Neuronal stem cell (in vitro differentiated cells): Measurements from ENCODE around the gene CMAS.
A peak's percentile ranks its signal among the peaks of the same experiment; 100 is the strongest.

Source experiments
- DNase-seq: peaks from one replicate; pipeline ENCODE4 v3.0.0-alpha.2; 2013; ENCODE audit warnings: low spot score
- H2AFZ ChIP-seq: one replicate; pipeline ENCODE4 v1.6.1; 2013; ENCODE audit warnings: mild to moderate bottlenecking, low read length, inconsistent platforms
- H2AK5ac ChIP-seq: 2 replicates; pipeline ENCODE4 v1.6.1; 2013; ENCODE audit warnings: low read depth, mild to moderate bottlenecking, inconsistent platforms, low read length, moderate library complexity, mixed read lengths
- H2BK120ac ChIP-seq: 2 replicates; pipeline ENCODE4 v1.6.1; 2013; ENCODE audit warnings: low read depth, mild to moderate bottlenecking, inconsistent platforms, low read length, moderate library complexity, mixed read lengths
- H2BK12ac ChIP-seq: one replicate; pipeline ENCODE4 v1.6.1; 2013; ENCODE audit warnings: low read length, inconsistent platforms
- H2BK15ac ChIP-seq: 2 replicates; pipeline ENCODE4 v1.6.1; 2013; ENCODE audit warnings: mild to moderate bottlenecking, low read length, inconsistent platforms, mixed read lengths
- H2BK5ac ChIP-seq: one replicate; pipeline ENCODE4 v1.6.1; 2013; ENCODE audit warnings: inconsistent platforms, mild to moderate bottlenecking, low read length, moderate library complexity
- H3K14ac ChIP-seq: one replicate; pipeline ENCODE4 v1.6.1; 2013; ENCODE audit warnings: low read length, inconsistent platforms
- H3K18ac ChIP-seq: 2 replicates; pipeline ENCODE4 v1.6.1; 2013; ENCODE audit warnings: low read length, inconsistent platforms
- H3K23ac ChIP-seq: 2 replicates; pipeline ENCODE4 v1.6.1; 2013; ENCODE audit warnings: low read depth, mild to moderate bottlenecking, mixed read lengths, low read length, inconsistent platforms; ENCODE audit not compliant: poor library complexity
- H3K27ac ChIP-seq: replicated peaks from 3 replicates; pipeline ENCODE4 v1.5.1; 2013; ENCODE audit warnings: low read length, inconsistent platforms
- H3K27me3 ChIP-seq, 3 experiments: 2 replicates each; pipeline ENCODE4 v1.6.1; 2013; ENCODE audit warnings: low read length in 3 of 3, mild to moderate bottlenecking in 2 of 3, inconsistent platforms in 1 of 3, low read depth in 1 of 3, mixed read lengths in 1 of 3, moderate library complexity in 1 of 3; ENCODE audit not compliant: control insufficient read depth in 3 of 3, insufficient read depth in 3 of 3
- H3K36me3 ChIP-seq, 2 donors: replicated peaks in 1 of 2; 2 replicates each; pipeline ENCODE4 v1.6.1; 2013; ENCODE audit warnings: low read length in 2 of 2; ENCODE audit not compliant: control insufficient read depth in 2 of 2, insufficient read depth in 2 of 2
- H3K4ac ChIP-seq: 2 replicates; pipeline ENCODE4 v1.6.1; 2013; ENCODE audit warnings: inconsistent platforms, mild to moderate bottlenecking, low read length, moderate library complexity
- H3K4me1 ChIP-seq, 2 donors: 1 replicate in 1 of 2; 2 replicates in 1 of 2; pipeline ENCODE4 v1.6.1; 2013; ENCODE audit warnings: low read length in 2 of 2, low read depth in 1 of 2; ENCODE audit not compliant: control insufficient read depth in 2 of 2, insufficient read depth in 1 of 2
- H3K4me2 ChIP-seq: one replicate; pipeline ENCODE4 v1.6.1; 2013; ENCODE audit warnings: mild to moderate bottlenecking, low read length, inconsistent platforms; ENCODE audit not compliant: insufficient read depth, poor library complexity, severe bottlenecking
- H3K4me3 ChIP-seq, 2 donors: 2 replicates each; pipeline ENCODE4 v1.5.1; 2013; ENCODE audit warnings: low read length in 2 of 2, mild to moderate bottlenecking in 2 of 2, inconsistent platforms in 1 of 2, moderate library complexity in 1 of 2
- H3K79me1 ChIP-seq: one replicate; pipeline ENCODE4 v1.6.1; 2013; ENCODE audit warnings: low read depth, mild to moderate bottlenecking, inconsistent platforms, low read length, moderate library complexity
- H3K9ac ChIP-seq: one replicate; pipeline ENCODE4 v1.6.1; 2013; ENCODE audit warnings: mild to moderate bottlenecking, low read depth, low read length, inconsistent platforms; ENCODE audit not compliant: poor library complexity
- H3K9me3 ChIP-seq, 2 donors: replicated peaks in 1 of 2; 2 replicates each; pipeline versions ENCODE3 to v1.6.1; 2013; ENCODE audit warnings: low read length in 2 of 2, mild to moderate bottlenecking in 2 of 2, inconsistent platforms in 1 of 2, low read depth in 1 of 2, mixed read lengths in 1 of 2, moderate library complexity in 1 of 2; ENCODE audit not compliant: control insufficient read depth in 2 of 2, insufficient read depth in 1 of 2
- H4K8ac ChIP-seq: one replicate; pipeline ENCODE4 v1.6.1; 2013; ENCODE audit warnings: low read depth, mild to moderate bottlenecking, inconsistent platforms, low read length, moderate library complexity
- H4K91ac ChIP-seq: one replicate; pipeline ENCODE4 v1.6.1; 2013; ENCODE audit warnings: low read length, low read depth, mild to moderate bottlenecking, inconsistent platforms; ENCODE audit not compliant: poor library complexity
- WGBS, 2 donors: extraction: QIAGEN DNeasy Blood & Tissue Kit; methylation state at CpG; one replicate each; pipeline ENCODE4 v1.1.7; 2013; ENCODE audit warnings: missing lambda C conversion rate in 2 of 2, mixed read lengths in 1 of 2; ENCODE audit not compliant: insufficient read length in 2 of 2, insufficient replicate concordance in 1 of 2; ENCODE audit errors: extremely low coverage in 2 of 2; 5-methylcytosine and 5-hydroxymethylcytosine counted together

The CMAS gene

GRCh38 chr12:22069851-22070250 lies 23.8 kb downstream of the CMAS start:
- Histone ChIP-seq H3K18ac (no peak overlapping the region), H4K8ac (no peak overlapping the region), H2BK15ac (no peak overlapping the region), H3K27ac (no peak overlapping the region), H3K9me3 (peaks cover 0 to 2% of the 10 kb centered on the region in 2 donors), H3K4me3 (no peak overlapping the region), H3K79me1 (no peaks in the 10 kb centered on the region), H2AFZ (no peak overlapping the region), H3K27me3 (no peaks in the 10 kb centered on the region), H3K4me1 (no peaks in the 10 kb centered on the region), H2AK5ac (no peak overlapping the region), H3K36me3 (peaks cover 2 to 19% of the 10 kb centered on the region in 2 donors), H3K4me2 (no peak overlapping the region), H2BK12ac (no peak overlapping the region), H2BK5ac (no peak overlapping the region), H2BK120ac (no peak overlapping the region), H3K9ac (no peak overlapping the region), H4K91ac (no peak overlapping the region), H3K4ac (no peak overlapping the region), H3K14ac (no peak overlapping the region), H3K23ac (no peak overlapping the region)
- no peak for DNase-seq
- no CpG with 5 or more reads among the region's 1 CpG for WGBS, 2 donors

DNA sequence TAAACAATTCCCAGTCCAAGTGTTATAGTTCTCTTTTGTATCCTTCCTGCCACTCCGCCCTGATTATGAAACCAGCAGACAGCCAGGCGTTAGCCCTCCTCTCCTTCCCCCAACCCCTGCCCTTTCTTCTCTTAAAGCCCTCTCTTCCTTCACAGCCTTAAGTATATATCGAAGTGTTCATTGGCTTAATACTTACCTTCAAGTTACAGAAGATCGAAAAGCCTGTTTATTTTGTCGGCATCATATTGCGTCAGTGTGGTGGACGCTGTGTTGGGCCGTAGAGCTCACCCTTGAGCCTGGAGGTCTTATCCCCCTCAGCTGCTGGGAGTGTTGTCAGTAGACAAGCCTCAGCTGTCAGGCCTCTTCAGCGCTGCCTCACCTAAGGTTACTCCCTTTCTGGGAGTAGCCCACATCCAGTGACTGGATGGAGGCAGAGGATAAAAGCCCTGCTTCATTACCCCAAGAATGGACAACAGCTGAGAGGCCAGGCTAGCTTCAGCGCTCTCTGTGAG lies 36.2 kb downstream of the CMAS start:
- no peak overlapping the region for H3K4me2 ChIP-seq
- WGBS, 2 donors: no CpG with 5 or more reads among the region's 10 CpGs
- no peaks in the 10 kb centered on the region for H3K9me3 ChIP-seq
- H3K4me3 ChIP-seq: no peak overlapping the region
- no peak overlapping the region for H3K4ac ChIP-seq
- no peak overlapping the region for H4K8ac ChIP-seq
- no peaks in the 10 kb centered on the region for H3K79me1 ChIP-seq
- peak overlapping the region; percentile 62 for H2AFZ ChIP-seq
- no peak for DNase-seq
- no peak overlapping the region for H3K9ac ChIP-seq
- no peak overlapping the region for H3K18ac ChIP-seq
- H3K14ac ChIP-seq: no peak overlapping the region
- no peaks in the 10 kb centered on the region for H3K36me3 ChIP-seq
- H3K27ac ChIP-seq: no peak overlapping the region
- H2BK15ac ChIP-seq: no peak overlapping the region
- H2BK5ac ChIP-seq: no peak overlapping the region
- H3K27me3 ChIP-seq: no peaks in the 10 kb centered on the region
- H2AK5ac ChIP-seq: no peak overlapping the region
- no peak overlapping the region for H4K91ac ChIP-seq
- H3K23ac ChIP-seq: no peak overlapping the region
- H3K4me1 ChIP-seq: no peaks in the 10 kb centered on the region
- no peak overlapping the region for H2BK120ac ChIP-seq
- H2BK12ac ChIP-seq: no peak overlapping the region

- H3K4me1 ChIP-seq: no peaks in the 10 kb centered on the region
- H3K4me3 ChIP-seq: no peak overlapping the region
- H2BK5ac ChIP-seq: no peak overlapping the region
- no peak overlapping the region for H3K9ac ChIP-seq
- no peak overlapping the region for H3K27ac ChIP-seq
- no peak overlapping the region for H3K4me2 ChIP-seq
- no peaks in the 10 kb centered on the region for H3K27me3 ChIP-seq
- no peak overlapping the region for H2BK15ac ChIP-seq
- no peak overlapping the region for H4K91ac ChIP-seq
- no peaks in the 10 kb centered on the region for H3K79me1 ChIP-seq
- no peaks in the 10 kb centered on the region for H3K36me3 ChIP-seq
- H2BK12ac ChIP-seq: no peak overlapping the region
- no peak for DNase-seq
- H3K4ac ChIP-seq: no peak overlapping the region
- H3K14ac ChIP-seq: no peak overlapping the region
- no peak overlapping the region for H2BK120ac ChIP-seq
- H3K9me3 ChIP-seq: no peaks in the 10 kb centered on the region
- H2AK5ac ChIP-seq: no peak overlapping the region
- no peak overlapping the region for H4K8ac ChIP-seq
- no peak overlapping the region for H3K23ac ChIP-seq
- H2AFZ ChIP-seq: no peak overlapping the region
- H3K18ac ChIP-seq: no peak overlapping the region
Observed at GRCh38 chr12:22083167-22083566, 37.1 kb downstream of the CMAS start.

- H3K18ac ChIP-seq: no peak overlapping the region
- H3K79me1 ChIP-seq: no peaks in the 10 kb centered on the region
- no peaks in the 10 kb centered on the region for H3K9me3 ChIP-seq
- H4K8ac ChIP-seq: no peak overlapping the region
- H2BK12ac ChIP-seq: no peak overlapping the region
- H3K4me2 ChIP-seq: no peak overlapping the region
- H3K4me3 ChIP-seq: no peak overlapping the region
- no peak overlapping the region for H3K14ac ChIP-seq
- H3K27ac ChIP-seq: no peak overlapping the region
- no peaks in the 10 kb centered on the region for H3K4me1 ChIP-seq
- no peak overlapping the region for H2AK5ac ChIP-seq
- no peak overlapping the region for H2BK5ac ChIP-seq
- H3K23ac ChIP-seq: no peak overlapping the region
- H3K27me3 ChIP-seq: no peaks in the 10 kb centered on the region
- no peak overlapping the region for H3K4ac ChIP-seq
- no peaks in the 10 kb centered on the region for H3K36me3 ChIP-seq
- H3K9ac ChIP-seq: no peak overlapping the region
- no CpG with 5 or more reads among the region's 1 CpG for WGBS, 2 donors
- H4K91ac ChIP-seq: no peak overlapping the region
- no peak for DNase-seq
- no peak overlapping the region for H2BK120ac ChIP-seq
- H2BK15ac ChIP-seq: no peak overlapping the region
- H2AFZ ChIP-seq: no peak overlapping the region
Observed at GRCh38 chr12:22084852-22085251, 38.8 kb downstream of the CMAS start.
